ENCODE data around the gene ST6GALNAC2.
"Not testable (repeated sequence)": the region's sequence is repeated elsewhere in the genome, so short reads cannot be mapped to it uniquely, and the experiment has no call there.

Gene ST6GALNAC2

DNA sequence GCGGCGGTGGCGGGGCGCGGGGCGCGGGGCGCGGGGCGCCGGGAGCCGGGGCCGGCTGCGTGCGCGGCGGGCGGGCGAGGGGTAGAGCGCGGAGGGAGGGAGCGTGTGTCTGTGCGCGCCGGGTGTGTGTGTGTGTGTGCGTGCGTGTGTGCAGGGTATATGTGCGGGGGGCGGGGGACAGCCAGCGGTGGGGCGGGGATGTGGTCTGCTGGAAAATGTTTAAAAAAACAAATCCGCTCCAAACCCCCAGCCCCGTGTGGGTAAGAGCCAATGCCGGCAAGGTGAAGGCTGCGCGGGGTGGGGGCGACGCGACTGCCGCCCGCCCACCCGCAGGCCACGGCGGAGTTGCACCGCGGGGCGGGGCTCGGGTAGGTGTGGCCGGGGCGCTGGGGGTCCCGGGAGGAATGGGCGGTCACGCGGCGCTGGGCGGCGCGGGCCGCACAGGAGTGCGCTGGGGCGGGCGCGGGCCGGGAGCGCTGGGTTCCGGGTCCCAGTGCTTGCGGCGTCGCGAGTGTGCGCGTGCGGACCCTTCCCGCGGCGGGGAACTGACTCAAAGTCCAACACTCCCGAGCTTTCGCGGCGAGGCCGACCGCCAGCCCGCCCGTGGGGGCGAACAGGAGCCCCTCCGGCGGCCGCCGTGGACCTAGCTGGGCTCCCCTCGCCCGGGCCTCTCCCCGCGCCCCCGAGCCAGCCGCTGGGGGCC, 47.9 kb downstream of the ST6GALNAC2 start, which contains the start of gene CYGB:
CYGB (minus strand) TSS at position 132 of the 703 bp plus-strand sequence. CDS start 167 bp downstream, outside the sequence.
- Mint-ChIP-seq H3K4me1 (ENCODE audit: low read depth) (no peaks in the 10 kb centered on the region), H3K27ac (no peak within 1 kb of the TSS), H3K27me3 (peaks cover 37% of the 10 kb centered on the region), H3K4me3 (no peak within 1 kb of the TSS), H3K9me3 (no peaks in the 10 kb centered on the region), H3K36me3 (ENCODE audit: low read depth) (no peaks in the 10 kb centered on the region)

DNA sequence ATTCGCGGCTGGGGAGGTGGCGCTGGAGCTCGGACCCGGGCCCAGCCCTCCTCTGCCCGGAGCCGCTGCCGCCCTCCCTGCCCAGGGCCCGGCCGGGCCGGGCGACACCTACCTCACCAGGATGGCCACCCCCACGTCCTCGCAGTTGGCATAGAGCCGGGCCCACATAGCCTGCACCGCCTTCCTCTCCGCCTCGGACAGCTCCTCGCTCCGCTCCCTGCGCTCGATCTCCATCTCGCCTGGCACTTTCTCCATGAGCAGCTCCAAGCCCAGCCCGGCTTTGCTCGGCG, 48.4 kb downstream of the ST6GALNAC2 start:
- no peaks in the 10 kb centered on the region for H3K9me3 Mint-ChIP-seq
- no peak overlapping the region for H3K27ac Mint-ChIP-seq
- no peak overlapping the region for H3K4me3 Mint-ChIP-seq
- no peaks in the 10 kb centered on the region for H3K36me3 Mint-ChIP-seq (ENCODE audit: low read depth)
- no peaks in the 10 kb centered on the region for H3K4me1 Mint-ChIP-seq (ENCODE audit: low read depth)
- H3K27me3 Mint-ChIP-seq = peaks cover 33% of the 10 kb centered on the region

DNA sequence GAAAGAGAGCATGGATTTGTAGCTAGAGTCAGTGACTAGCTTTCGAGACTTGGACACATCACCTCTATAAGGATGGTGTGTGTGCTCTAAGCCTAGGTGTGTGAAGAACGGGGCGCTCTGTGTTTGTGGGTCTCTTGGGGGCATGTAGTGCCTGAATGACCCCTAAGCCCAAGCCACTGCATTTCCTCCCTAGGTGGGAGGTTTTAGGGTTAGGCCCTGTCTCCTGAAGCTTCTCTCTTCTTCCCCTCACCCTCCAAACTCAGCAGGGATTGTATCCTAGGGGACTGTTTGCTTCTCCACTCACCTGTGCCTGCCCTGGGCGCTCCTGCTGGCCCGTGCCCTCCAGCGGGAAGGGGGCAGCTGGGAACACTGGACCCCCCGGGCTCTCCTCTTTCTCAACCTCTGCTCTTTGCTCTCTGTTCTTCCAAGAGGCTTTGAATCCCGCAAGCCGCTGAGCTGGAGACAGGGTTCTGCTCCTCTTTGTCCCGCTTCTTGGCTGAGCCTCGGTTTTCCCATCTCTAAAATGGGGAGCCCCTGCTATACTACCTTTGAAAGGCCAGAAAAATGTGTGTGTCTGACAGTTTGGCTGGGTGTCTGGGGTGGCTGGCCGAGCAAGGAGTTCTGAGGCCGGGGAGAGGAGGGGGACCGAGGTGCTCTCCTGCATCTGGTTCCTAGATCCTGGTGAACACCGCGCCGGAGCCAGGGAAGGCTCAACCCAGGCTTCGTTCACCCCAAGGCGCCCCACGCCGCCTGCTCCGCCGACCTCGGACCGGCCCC, 49.0 kb downstream of the ST6GALNAC2 start:
- H3K27me3 Mint-ChIP-seq = peaks cover 28% of the 10 kb centered on the region
- no peak overlapping the region for H3K4me3 Mint-ChIP-seq
- H3K9me3 Mint-ChIP-seq = no peaks in the 10 kb centered on the region
- no peaks in the 10 kb centered on the region for H3K4me1 Mint-ChIP-seq (ENCODE audit: low read depth)
- no peaks in the 10 kb centered on the region for H3K36me3 Mint-ChIP-seq (ENCODE audit: low read depth)
- no peak overlapping the region for H3K27ac Mint-ChIP-seq

DNA sequence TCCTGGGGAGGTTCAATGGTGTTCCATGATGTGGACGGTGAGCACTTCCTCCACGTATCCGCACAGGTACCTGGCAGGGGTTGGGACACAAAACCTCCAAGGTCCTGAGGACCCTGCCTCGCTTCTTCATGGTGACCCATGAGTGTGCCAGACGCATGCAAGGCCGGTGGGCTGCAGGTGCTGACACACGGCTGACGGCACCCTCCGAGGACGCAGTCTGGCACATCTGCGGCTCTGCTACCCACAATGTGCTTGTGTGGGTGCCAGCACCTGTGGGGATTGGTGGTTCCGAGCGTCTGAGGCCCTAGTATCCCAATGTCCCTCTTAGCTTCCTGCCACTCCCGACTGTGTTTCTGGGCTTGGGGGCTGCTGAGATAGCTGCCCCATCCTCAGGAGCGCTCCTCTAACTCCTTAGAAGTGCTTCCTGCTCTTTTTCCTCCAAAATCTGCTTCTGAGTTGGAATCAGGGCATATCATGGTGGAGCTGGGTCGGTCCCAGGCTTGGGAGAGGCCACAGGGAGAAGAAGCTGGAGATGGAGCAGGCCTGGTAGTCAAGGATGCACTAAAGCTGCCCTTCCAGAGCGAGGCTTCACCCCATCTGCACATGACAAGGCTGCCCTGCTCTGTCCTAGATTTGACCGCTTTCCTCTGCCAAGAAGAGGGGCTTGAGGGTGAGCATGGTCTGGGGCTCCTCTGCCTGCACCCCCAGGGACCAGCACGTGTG, 49.7 kb downstream of the ST6GALNAC2 start:
- no peaks in the 10 kb centered on the region for H3K9me3 Mint-ChIP-seq
- H3K4me3 Mint-ChIP-seq = no peak overlapping the region
- H3K27ac Mint-ChIP-seq = no peak overlapping the region
- H3K4me1 Mint-ChIP-seq (ENCODE audit: low read depth) = no peaks in the 10 kb centered on the region
- H3K27me3 Mint-ChIP-seq = peaks cover 28% of the 10 kb centered on the region
- H3K36me3 Mint-ChIP-seq (ENCODE audit: low read depth) = no peaks in the 10 kb centered on the region

DNA sequence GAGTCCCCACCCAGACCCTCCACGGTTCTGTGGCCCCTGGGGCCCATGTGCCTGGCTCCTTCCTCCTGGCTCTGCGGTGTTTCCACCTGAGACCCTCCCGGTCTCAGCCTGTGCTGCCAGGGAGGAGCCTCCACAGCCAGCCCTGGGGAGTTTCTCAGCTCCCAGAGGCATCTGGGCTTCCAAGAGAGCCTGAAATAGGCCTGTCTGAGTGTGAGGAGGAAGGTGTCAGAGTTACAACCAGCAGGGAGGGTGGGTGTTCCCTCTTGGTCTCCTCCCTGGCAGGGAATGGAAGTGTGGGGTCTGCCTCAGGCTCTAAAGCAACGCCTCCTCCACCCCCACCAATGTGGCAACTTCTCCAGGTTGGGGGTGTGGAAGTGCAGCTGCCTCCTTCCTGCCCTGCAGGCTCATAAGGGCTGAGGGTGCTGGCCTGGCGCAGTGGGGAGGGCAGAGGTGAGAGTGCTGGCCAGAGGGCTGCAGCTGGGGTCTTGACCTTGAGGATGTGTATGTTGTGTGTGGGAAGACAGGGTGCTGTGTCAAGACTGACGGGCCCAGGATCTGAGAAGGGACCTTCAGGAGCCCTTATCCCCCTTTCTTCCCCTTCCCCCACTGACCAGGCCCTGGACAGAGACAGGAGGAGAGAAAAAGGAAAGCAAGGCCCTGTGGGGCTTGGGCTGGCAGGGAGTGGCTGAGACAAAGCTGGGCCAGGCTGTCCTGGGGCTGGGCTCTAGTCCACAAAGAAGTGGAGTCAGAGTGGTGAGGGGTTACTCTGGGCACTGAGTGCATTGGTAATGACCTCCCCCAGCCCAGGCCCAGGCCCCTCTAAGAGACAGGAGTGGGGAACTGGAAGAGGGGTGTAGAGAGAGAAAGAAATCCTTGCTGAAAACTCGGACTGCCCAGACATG, 50.6 kb downstream of the ST6GALNAC2 start:
- Mint-ChIP-seq H3K27ac (no peak overlapping the region), H3K9me3 (no peaks in the 10 kb centered on the region), H3K4me1 (ENCODE audit: low read depth) (peaks cover 4% of the 10 kb centered on the region), H3K27me3 (peaks cover 24% of the 10 kb centered on the region), H3K4me3 (no peak overlapping the region), H3K36me3 (ENCODE audit: low read depth) (no peaks in the 10 kb centered on the region)

DNA sequence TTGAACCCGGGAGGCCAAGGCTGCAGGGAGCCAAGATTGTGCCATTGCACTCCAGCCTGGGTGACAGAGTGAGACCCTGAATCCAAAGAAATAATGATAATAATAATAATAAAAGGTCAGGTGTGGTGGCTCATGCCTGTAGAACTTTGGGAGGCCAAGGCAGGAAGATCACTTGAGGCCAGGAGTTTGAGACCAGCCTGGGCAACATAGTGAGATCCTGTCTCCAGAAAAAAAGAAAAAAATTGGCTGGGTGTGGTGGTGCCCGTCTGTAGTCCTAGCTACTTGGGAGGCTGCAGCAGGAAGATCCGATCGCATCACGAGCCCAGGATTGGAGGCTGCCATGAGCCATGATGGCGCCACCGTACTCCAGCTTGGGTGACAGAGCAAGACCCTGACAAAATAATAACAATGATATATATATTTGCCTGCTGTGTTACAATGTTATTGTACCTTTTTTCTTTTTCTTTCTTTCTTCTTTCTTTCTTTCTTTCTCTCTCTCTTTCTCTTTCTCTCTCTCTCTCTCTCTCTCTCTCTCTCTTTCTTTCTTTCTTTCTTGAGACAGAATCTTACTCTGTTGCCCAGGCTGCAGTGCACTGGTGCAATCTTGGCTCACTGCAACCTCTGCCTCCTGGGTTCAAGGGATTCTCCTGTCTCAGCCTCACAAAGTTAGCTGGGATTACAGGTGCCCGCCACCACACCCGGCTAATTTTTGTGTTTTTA, 51.9 kb downstream of the ST6GALNAC2 start:
- peaks cover 14% of the 10 kb centered on the region for H3K27me3 Mint-ChIP-seq
- H3K4me1 Mint-ChIP-seq (ENCODE audit: low read depth) = peaks cover 14% of the 10 kb centered on the region
- H3K9me3 Mint-ChIP-seq; H3K36me3 Mint-ChIP-seq (ENCODE audit: low read depth); H3K27ac Mint-ChIP-seq; H3K4me3 Mint-ChIP-seq: not testable (repeated sequence)

DNA sequence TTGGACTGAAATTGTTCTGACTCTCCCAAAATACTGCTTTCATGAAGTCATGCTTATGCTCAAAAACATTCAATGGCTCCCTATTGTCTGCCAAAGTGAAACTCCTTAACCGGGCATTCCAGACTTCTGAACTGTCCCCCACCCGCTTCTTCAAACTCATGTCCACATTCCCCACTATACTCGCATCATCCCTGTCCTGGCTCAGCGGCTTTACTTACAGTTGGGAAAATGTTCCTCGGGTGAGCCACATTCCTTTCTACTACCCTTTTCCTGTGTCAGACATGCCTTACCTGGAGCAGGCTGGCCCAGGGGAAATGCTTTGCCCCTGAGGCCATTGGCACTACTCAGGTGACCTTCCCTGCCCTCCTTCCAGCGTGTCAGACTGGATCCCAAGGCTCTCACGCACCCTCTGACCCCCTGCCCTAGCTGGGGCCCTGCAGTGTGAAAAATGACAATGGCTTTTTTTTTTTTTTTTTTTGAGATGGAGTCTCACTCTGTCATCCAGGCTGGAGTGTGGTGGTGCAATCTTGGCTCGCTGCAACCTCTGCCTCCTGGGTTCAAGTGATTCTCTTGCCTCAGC, 53.5 kb downstream of the ST6GALNAC2 start:
- H3K36me3 Mint-ChIP-seq (ENCODE audit: low read depth) = no peaks in the 10 kb centered on the region
- H3K27me3 Mint-ChIP-seq = peaks cover 8% of the 10 kb centered on the region
- no peak overlapping the region for H3K4me3 Mint-ChIP-seq
- peaks cover 29% of the 10 kb centered on the region for H3K4me1 Mint-ChIP-seq (ENCODE audit: low read depth)
- H3K9me3 Mint-ChIP-seq = no peaks in the 10 kb centered on the region
- H3K27ac Mint-ChIP-seq = no peak overlapping the region

DNA sequence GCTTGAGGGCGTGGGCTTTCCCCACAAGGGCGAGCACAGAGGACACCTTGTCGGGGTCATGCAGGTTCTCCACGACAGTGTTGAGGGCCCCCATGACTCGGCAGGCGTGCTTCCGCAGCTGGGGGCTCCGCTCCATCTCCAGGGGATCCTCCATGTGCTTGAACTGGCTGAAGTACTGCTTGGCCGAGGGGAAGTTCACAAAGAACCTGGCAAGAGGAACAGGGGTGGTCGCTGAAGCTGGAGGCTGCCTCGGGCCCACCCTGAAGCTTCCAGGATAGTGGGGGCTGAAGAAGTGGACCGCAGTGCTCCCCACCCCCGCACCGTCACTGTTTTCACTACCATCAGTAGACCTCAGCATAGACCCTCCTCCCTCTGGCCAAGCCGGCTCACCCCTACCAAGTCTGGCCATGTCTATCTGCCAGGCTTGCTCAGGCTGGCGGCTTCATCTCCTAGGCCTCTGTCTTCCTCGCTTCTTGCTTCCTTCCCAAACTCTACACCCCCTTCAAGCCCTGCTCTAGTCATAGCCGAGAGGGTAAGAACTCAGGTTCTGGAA, 54.1 kb downstream of the ST6GALNAC2 start:
- Mint-ChIP-seq H3K9me3 (no peaks in the 10 kb centered on the region), H3K27me3 (peaks cover 4% of the 10 kb centered on the region), H3K4me3 (no peak overlapping the region), H3K36me3 (ENCODE audit: low read depth) (no peaks in the 10 kb centered on the region), H3K4me1 (ENCODE audit: low read depth) (peaks cover 31% of the 10 kb centered on the region), H3K27ac (no peak overlapping the region)

DNA sequence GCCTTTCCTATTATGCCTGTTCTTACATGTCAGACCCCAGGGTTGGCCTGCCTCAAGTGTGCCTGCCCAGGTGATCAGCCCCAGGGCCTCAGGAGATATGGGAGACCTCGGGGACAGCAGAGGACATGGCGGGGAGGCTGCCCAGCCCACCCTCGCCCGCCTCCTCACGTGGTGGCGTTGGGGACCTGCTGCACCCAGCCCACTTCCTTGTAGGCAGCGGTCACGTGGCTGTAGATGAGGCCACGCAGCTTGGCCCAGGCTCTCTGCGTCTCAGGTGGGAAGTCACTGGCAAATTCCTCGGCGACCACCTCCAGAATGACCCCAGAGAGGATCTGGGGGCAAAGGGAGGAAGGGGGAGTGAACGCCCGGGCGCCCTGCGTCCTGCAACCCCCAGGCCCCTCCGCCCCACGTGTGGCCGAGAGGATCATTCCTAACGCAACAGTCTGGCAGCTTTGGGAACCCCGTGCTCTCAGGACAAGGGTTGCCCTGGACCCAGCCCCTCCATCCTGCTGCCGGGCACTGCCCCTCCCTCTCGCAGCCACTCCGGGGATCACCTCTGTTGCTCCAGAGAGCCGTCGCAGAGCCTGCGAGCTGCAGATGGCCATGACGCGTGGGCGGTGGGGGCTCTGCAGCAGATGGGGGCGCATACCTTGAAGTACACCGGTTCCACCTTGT, 54.7 kb downstream of the ST6GALNAC2 start:
- H3K36me3 Mint-ChIP-seq (ENCODE audit: low read depth) = no peaks in the 10 kb centered on the region
- no peaks in the 10 kb centered on the region for H3K9me3 Mint-ChIP-seq
- H3K4me3 Mint-ChIP-seq = no peak overlapping the region
- H3K27ac Mint-ChIP-seq = no peak overlapping the region
- H3K27me3 Mint-ChIP-seq = no peaks in the 10 kb centered on the region
- peaks cover 31% of the 10 kb centered on the region for H3K4me1 Mint-ChIP-seq (ENCODE audit: low read depth)

DNA sequence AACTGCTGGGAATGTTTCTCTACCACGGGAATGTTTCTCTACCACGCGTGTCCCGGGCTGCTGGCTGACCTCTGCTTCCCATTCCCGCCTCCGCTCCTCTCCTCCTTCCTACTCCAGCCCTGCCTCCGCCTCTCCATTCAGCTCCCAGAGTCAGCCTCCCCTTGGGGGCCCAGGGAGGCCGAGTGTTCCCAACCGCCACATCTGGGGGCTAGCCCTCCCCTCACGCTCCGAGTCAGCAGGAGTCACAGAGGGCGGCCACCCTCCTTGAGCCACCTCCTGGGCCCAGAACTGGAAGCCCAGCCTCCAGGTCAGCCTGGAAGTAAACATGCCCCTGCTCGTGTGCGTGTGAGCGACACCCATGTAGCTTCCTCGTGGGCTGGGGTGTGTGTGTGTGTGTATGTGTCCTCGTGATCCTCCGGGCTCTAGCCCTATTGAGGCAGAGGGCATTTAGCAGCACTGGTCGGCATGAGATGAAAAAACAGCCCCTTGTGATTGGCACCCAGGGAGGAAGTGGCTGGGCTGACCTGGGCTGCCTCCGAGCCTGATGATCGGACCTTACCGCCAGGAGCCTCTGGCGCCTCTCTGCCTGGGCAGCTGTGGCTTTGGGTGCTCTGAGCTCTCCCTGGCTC, 55.5 kb downstream of the ST6GALNAC2 start:
- Mint-ChIP-seq H3K27ac (no peak overlapping the region), H3K36me3 (ENCODE audit: low read depth) (no peaks in the 10 kb centered on the region), H3K9me3 (no peaks in the 10 kb centered on the region), H3K4me1 (ENCODE audit: low read depth) (peaks cover 31% of the 10 kb centered on the region), H3K4me3 (no peak overlapping the region), H3K27me3 (no peaks in the 10 kb centered on the region)

DNA sequence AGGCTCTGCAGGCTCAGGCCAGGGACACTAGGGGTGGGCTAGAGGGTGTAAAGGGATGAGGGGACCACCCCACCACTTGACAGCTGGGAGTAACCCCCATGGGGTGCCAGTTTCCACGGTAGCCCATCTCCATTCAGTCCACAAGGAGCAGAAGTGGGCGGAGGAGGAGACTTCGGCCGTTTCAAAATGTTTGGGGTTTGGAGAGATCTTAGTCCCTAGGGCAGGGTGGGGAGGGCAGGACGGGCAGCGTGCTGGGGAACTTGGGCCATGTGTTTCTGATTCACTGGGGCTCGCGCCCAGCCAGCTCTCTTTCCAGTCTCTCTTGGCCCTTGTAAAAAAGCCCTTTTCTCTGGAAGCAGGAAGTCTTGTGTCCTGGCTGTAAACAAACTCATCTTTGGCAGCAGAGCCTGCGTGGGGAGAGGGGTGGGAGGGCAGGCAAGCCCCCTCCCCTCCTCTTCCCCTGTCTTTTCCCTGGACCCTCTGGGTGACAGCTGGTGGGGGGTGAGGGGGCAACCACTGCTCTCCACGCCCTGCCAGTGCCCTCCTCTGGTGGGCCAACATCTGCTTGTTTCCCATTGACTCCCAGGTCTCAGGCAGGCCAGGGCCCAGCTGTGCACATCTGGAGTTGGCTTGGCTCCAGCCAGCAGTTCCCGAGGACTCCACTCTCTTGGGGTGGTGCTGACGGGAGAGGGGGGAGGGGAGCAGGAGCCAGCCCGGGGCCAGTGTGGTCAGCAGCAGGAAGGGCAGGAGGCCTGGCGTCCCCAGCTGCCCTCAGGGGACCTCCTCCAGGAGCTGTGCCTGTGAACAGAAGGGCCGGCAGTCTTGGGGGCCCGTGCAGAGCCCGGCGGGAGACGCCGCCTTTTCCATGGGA, 56.2 kb downstream of the ST6GALNAC2 start:
- H3K27me3 Mint-ChIP-seq = no peaks in the 10 kb centered on the region
- no peak overlapping the region for H3K27ac Mint-ChIP-seq
- H3K4me1 Mint-ChIP-seq (ENCODE audit: low read depth) = peaks cover 31% of the 10 kb centered on the region
- H3K4me3 Mint-ChIP-seq = no peak overlapping the region
- no peaks in the 10 kb centered on the region for H3K9me3 Mint-ChIP-seq
- no peaks in the 10 kb centered on the region for H3K36me3 Mint-ChIP-seq (ENCODE audit: low read depth)

DNA sequence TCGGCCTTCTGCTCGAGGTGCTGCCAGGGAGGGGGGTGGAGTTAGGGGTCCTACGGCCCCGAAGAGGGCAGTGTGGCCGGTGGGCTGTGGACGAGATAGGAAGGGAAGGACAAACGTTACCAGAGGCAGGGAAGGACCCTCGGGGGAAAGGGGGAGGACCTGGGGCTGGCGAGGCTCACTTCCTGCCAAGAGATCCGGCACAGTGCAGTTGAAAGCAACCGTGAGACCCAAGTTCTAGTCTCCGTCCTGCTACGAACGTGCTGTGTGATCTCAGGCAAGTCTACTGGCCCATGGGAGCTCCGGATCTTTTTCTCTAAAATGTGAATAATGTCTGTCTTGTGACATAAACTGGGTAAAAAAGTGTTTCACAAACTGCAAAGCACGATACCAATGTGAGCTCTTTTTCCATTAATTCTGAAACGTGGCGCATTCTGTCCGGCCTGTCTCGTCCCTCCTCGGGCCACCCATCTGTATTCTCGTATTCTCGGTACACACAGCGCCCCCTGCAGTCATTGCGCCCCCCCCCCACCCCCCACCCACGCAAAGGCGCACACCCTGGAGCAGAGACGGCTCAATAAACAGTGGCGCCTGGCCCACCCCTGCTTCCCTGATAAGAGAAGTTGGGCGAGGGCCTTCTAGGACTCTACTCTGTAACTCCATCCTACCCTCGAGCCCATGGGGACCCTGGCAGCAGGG, 57.0 kb downstream of the ST6GALNAC2 start:
- Mint-ChIP-seq H3K27ac (peak overlapping the region; percentile 68), H3K4me1 (ENCODE audit: low read depth) (peaks cover 31% of the 10 kb centered on the region), H3K9me3 (no peaks in the 10 kb centered on the region), H3K27me3 (no peaks in the 10 kb centered on the region), H3K36me3 (ENCODE audit: low read depth) (no peaks in the 10 kb centered on the region), H3K4me3 (peak overlapping the region; percentile 59)

All from stimulated activated naive CD8-positive, alpha-beta T cell treated with anti-CD3 and anti-CD28 coated beads, Interleukin-15, Interleukin-2, amounts not matched to agents 100 ng/mL and 50 ng/mL, for 24 hours (primary cell).